MCF 10A (cell line): Measurements from ENCODE around the gene FOS. TPM values are rescaled to one million over a fixed set of nuclear protein-coding genes. Genes with fewer than 3 reads are reported as not detected.
A peak's percentile ranks its signal among the peaks of the same experiment; 100 is the strongest.

ENCODE experiments used
- BruUV-seq: library from RNA; stranded (reverse); fragments of 400-500 nt; replicated peaks from 2 replicates; lab custom pipeline; 2021; lab: Mats Ljungman, UMichigan
- CTCF ChIA-PET: fragments of 300-600 bp; sonication (Branson Sonifier 250); formaldehyde crosslinking; extraction: SDS; loops from one replicate; lab custom pipeline; 2021; ENCODE audit warnings: antibody characterized with exemption, inconsistent platforms; lab: Yijun Ruan, JAX
- POLR2A ChIA-PET: fragments of 300-600, 350-650 bp; sonication (Branson Sonifier 250); formaldehyde crosslinking; extraction: SDS; loops from one replicate; lab custom pipeline; 2020; ENCODE audit warnings: antibody characterized with exemption, inconsistent platforms; lab: Yijun Ruan, JAX
- DNase-seq: peaks from one replicate; pipeline ENCODE4 v3.0.0-alpha.2; 2018; ENCODE audit not compliant: unreplicated experiment
- H3K27ac Mint-ChIP-seq: one replicate; pipeline ENCODE4 v1.8.0; 2022; ENCODE audit warnings: mild to moderate bottlenecking, low read depth, mixed read lengths; ENCODE audit not compliant: unreplicated experiment
- H3K27me3 Mint-ChIP-seq: one replicate; pipeline ENCODE4 v1.8.0; 2022; ENCODE audit warnings: mixed read lengths; ENCODE audit not compliant: insufficient read depth, unreplicated experiment
- H3K36me3 Mint-ChIP-seq: one replicate; pipeline ENCODE4 v1.8.0; 2022; ENCODE audit warnings: mild to moderate bottlenecking, moderate library complexity, mixed read lengths; ENCODE audit not compliant: insufficient read depth, unreplicated experiment
- H3K4me1 Mint-ChIP-seq: one replicate; pipeline ENCODE4 v1.8.0; 2022; ENCODE audit warnings: mixed read lengths; ENCODE audit not compliant: insufficient read depth, unreplicated experiment
- H3K4me3 Mint-ChIP-seq: one replicate; pipeline ENCODE4 v1.8.0; 2022; ENCODE audit warnings: mild to moderate bottlenecking, moderate library complexity, mixed read lengths; ENCODE audit not compliant: unreplicated experiment
- H3K9me3 Mint-ChIP-seq: one replicate; pipeline ENCODE4 v1.8.0; 2022; ENCODE audit warnings: mixed read lengths; ENCODE audit not compliant: unreplicated experiment
- intact Hi-C: fragments of 100-400 bp; cut with micrococcal nuclease; formaldehyde crosslinking; loops from 2 replicates; pipeline ENCODE4 v1.14.1; 2022
- total RNA-seq: library from RNA; stranded (reverse); gene quantifications from 2 replicates; pipeline ENCODE4 v1.2.3, GENCODE V29; 2022
- TF ChIP-seq, protein P1 (sequence below): fragments of 200-600 bp; IDR thresholded peaks from one replicate; pipeline ENCODE4 v1.8.0; 2022; ENCODE audit warnings: antibody characterized with exemption, mild to moderate bottlenecking; ENCODE audit not compliant: unreplicated experiment

The FOS gene
- total RNA-seq, 1 experiment from 2014 or later = 139 TPM

DNA sequence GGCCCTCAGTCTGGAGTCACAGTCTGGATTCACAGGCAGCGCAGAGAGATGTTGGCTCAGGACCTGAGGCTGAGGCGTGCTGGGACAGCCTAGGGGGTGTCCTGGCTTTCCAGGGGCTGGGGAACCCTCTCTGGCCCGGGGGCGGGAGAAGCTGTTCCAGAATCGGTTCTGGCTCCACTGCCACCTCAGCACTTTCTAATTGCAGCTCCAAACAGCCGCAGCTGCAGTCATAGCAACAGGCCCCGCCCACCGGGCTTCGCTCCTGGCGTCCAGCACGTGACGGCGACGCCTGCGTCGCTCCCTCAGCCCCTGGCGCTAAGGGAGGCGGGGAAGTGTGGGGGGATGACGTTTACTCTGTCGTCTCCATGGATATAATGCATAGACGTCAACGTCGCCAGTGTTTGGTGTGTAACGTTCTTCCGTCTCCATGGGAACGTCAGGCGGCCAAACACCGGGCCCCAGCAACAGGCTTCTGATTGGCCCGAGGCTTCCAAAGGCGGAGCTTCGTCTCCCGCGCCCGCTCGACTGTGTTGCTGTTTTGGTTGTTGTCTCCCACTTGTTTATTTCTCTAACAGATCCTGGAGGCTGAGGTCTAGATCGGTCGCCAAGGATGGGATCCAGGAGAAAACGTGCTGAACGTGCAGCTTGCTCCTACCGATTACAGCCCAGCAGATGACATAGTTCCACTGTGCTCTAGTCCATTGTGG is 19.7 kb upstream of the FOS start:
- Mint-ChIP-seq H3K27me3 (no peaks in the 10 kb centered on the region), H3K4me1 (peaks cover 39% of the 10 kb centered on the region), H3K4me3 (peak overlapping the region; percentile 67), H3K36me3 (peaks cover 7% of the 10 kb centered on the region), H3K27ac (peak overlapping the region; percentile 100), H3K9me3 (no peaks in the 10 kb centered on the region)
- peak; percentile 99 for DNase-seq
- ChIA-PET POLR2A (interaction anchor here (0.6 to 12.4 kb wide), 32 partner anchors 9 to 1472 kb away, joined by 3 to 402 read pairs (median 7); partner anchors contain the start of genes FOS, NEK9 and TMED10), CTCF (interaction anchor here (0.8 to 2.3 kb wide), 5 partner anchors 9 to 391 kb away, joined by 3 to 6 read pairs (median 4); no protein-coding TSS in a partner anchor)
- intact Hi-C loops = loop anchor here (1.0 to 10.0 kb wide), 5 partner anchors 18 to 684 kb away; no protein-coding TSS in a partner anchor
- TF ChIP-seq, protein P1, sequence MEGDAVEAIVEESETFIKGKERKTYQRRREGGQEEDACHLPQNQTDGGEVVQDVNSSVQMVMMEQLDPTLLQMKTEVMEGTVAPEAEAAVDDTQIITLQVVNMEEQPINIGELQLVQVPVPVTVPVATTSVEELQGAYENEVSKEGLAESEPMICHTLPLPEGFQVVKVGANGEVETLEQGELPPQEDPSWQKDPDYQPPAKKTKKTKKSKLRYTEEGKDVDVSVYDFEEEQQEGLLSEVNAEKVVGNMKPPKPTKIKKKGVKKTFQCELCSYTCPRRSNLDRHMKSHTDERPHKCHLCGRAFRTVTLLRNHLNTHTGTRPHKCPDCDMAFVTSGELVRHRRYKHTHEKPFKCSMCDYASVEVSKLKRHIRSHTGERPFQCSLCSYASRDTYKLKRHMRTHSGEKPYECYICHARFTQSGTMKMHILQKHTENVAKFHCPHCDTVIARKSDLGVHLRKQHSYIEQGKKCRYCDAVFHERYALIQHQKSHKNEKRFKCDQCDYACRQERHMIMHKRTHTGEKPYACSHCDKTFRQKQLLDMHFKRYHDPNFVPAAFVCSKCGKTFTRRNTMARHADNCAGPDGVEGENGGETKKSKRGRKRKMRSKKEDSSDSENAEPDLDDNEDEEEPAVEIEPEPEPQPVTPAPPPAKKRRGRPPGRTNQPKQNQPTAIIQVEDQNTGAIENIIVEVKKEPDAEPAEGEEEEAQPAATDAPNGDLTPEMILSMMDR = no peak
- BruUV-seq = no TSS peak

DNA sequence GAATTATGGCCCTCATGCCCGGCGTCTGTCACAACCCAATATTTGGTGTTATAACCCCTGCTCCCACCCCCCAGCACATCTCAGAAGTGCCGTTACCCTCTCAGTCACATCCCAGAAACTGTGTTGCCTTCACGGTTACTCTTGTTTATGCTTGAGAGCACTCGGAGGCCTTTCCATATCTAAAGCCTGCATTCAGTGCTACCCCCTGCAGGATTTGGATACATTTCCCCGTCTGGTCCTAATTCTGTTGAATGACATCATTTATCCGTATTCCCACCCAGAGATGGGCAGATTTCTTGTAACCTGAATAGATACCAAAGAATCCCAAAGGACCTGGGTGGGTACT is 19.1 kb upstream of the FOS start:
- intact Hi-C loops = loop anchor here (1.0 to 10.0 kb wide), 5 partner anchors 18 to 685 kb away; no protein-coding TSS in a partner anchor
- Mint-ChIP-seq H3K9me3 (no peaks in the 10 kb centered on the region), H3K4me1 (peaks cover 34% of the 10 kb centered on the region), H3K36me3 (peaks cover 7% of the 10 kb centered on the region), H3K4me3 (peak overlapping the region; percentile 67), H3K27me3 (no peaks in the 10 kb centered on the region), H3K27ac (peak overlapping the region; percentile 100)
- TF ChIP-seq, protein P1 = no peak
- DNase-seq = no peak
- BruUV-seq = TSS peak; percentile 92
- POLR2A ChIA-PET = interaction anchor here (1.0 to 12.4 kb wide), 21 partner anchors 8 to 133 kb away, joined by 3 to 402 read pairs (median 12); partner anchors contain the start of genes FOS, NEK9 and TMED10
- CTCF ChIA-PET = interaction anchor here (1.7 to 2.3 kb wide), 2 partner anchors 9 to 17 kb away, joined by 6 read pairs; no protein-coding TSS in a partner anchor

DNA sequence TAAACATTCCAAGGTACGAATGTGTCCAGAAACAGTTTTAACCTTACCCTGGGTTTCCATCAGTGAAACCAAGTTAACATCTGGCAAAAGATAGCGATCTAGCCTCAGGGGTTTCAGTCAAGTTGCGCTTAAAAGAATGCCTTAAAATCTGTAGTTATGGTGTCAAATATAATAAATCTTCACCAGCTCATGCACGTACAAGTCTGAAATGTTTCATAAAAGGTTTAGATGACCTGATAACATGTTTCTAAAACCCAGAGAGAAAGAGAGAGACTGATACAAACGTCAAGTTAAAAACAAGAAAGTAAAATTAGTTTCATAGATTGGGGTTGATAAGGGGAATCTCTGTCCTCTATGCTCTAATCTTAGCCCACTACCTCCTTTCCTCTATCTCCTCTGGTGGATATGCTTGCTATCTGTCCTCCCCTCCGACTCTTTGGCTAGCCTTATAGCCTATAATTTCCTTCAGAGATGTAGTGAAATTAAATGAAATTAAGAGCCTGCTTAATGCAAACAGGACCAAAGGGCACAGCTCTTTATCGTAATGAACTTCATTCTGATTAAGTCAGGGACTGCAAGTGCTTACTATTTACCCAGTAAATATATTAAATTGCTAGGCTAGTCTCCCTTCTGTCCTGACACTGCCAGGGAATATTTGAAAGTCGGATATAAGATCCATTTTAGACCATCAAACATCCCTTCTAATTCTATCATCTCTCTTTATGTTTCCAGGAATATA is 18.4 kb upstream of the FOS start:
- peaks cover 7% of the 10 kb centered on the region for H3K36me3 Mint-ChIP-seq
- no TSS peak for BruUV-seq
- ChIA-PET POLR2A (interaction anchor here (0.7 to 12.4 kb wide), 10 partner anchors 7 to 285 kb away, joined by 3 to 402 read pairs (median 12); partner anchors contain the start of genes FOS and TMED10), CTCF (interaction anchor here (2.3 kb wide), 1 partner anchor 8 kb away, joined by 6 read pairs; no protein-coding TSS in a partner anchor)
- peak overlapping the region; percentile 100 for H3K27ac Mint-ChIP-seq
- DNase-seq = no peak
- no peaks in the 10 kb centered on the region for H3K9me3 Mint-ChIP-seq
- H3K4me1 Mint-ChIP-seq = peaks cover 27% of the 10 kb centered on the region
- H3K4me3 Mint-ChIP-seq = peak overlapping the region; percentile 67
- intact Hi-C loops = no loop called here
- TF ChIP-seq, protein P1 = no peak
- no peaks in the 10 kb centered on the region for H3K27me3 Mint-ChIP-seq
